Fibroblast of skin of right quadriceps (primary cell): Measurements from ENCODE around the gene NALCN.

Experiments
- DNase-seq: peaks from one replicate; pipeline ENCODE4 v3.0.0-alpha.2; 2013

The NALCN gene

GRCh38 chr13:101013245-101013644 is 403.1 kb downstream of the NALCN start:
- no peak for DNase-seq

- no peak for DNase-seq
Observed at GRCh38 chr13:101010100-101010499, 406.2 kb downstream of the NALCN start.

- DNase-seq, result no peak
Observed at GRCh38 chr13:101007245-101007644, 409.1 kb downstream of the NALCN start.
